ENCODE results near the gene JMJD8. TPM values are rescaled to one million over a fixed set of nuclear protein-coding genes. Genes with fewer than 3 reads are reported as not detected.

Gene JMJD8
- polyA plus RNA-seq, 1 experiment, result 91.8 TPM

- ChIA-PET POLR2A (no interaction called here), CTCF (interaction anchor here (0.7 to 3.1 kb wide), 4 partner anchors 8 to 1190 kb away, joined by 3 to 20 read pairs (median 4); partner anchors contain the start of genes RHBDL1, STUB1 and WDR24)
- H3K36me3 ChIP-seq (ENCODE audit: control insufficient read depth, insufficient read depth, low read length), result peaks cover 32% of the 10 kb centered on the region
- no peaks in the 10 kb centered on the region for H3K27me3 ChIP-seq (ENCODE audit: control insufficient read depth, insufficient read depth, low read length)
- no peak for DNase-seq (ENCODE audit: low read depth)
- TF ChIP-seq CTCF (IDR thresholded peaks at IDR 0.05; ENCODE audit: insufficient read depth, low read depth, low read length), result peak; percentile 40
- peak within 1 kb of the TSS; percentile 99 for H3K4me3 ChIP-seq (ENCODE audit: low read depth, low read length)
These were observed 16.2 kb downstream of the JMJD8 start, which contains the start of gene RHOT2 for GRCh38 chr16:667780-668518. RHOT2 (plus strand) TSS chr16:668132; CDS start chr16:668200, 68 bp downstream.

DNA sequence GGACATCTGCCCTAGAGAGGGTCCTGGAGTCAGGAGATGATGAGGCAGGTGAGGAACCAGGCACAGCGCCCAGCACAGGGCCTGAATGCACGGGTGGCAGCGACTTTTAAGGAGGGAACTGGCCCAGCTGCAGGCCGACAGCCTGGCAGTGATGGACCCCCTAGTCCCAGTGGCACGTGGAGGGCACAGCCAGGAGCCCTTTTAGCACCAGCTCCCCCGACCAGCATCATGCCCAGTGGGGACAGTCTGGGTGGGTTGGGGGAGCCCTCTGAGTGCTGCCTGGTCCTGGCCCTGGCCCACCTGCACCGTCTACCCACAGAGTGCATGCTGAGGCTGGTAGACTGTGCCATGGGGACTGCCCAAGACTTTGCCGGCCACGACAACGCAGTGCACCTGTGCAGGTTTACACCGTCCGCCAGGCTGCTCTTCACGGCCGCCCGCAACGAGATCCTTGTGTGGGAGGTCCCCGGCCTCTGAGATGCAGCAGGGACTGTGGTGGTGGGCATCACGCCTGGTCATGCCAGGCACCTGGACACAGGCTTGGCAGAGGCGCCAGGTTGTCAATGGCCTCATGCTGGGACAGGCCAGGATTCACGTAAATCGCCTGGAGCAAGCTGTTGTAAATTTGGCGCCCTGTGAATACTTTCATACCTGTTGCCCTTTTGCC is 16.9 kb downstream of the JMJD8 start:
- no peak for DNase-seq (ENCODE audit: low read depth)
- Histone ChIP-seq H3K36me3 (ENCODE audit: control insufficient read depth, insufficient read depth, low read length) (peaks cover 29% of the 10 kb centered on the region), H3K27me3 (ENCODE audit: control insufficient read depth, insufficient read depth, low read length) (no peaks in the 10 kb centered on the region), H3K4me3 (ENCODE audit: low read depth, low read length) (no peak overlapping the region)
- CTCF ChIA-PET, result interaction anchor here (1.5 to 3.1 kb wide), 3 partner anchors 9 to 23 kb away, joined by 3 to 20 read pairs (median 6); partner anchors contain the start of genes RHBDL1, STUB1 and WDR24
- POLR2A ChIA-PET, result no interaction called here
- TF ChIP-seq CTCF (IDR thresholded peaks at IDR 0.05; ENCODE audit: insufficient read depth, low read depth, low read length), result no peak

- TF ChIP-seq CTCF (IDR thresholded peaks at IDR 0.05; ENCODE audit: insufficient read depth, low read depth, low read length), result no peak
- Histone ChIP-seq H3K36me3 (ENCODE audit: control insufficient read depth, insufficient read depth, low read length) (peaks cover 23% of the 10 kb centered on the region), H3K4me3 (ENCODE audit: low read depth, low read length) (no peak overlapping the region), H3K27me3 (ENCODE audit: control insufficient read depth, insufficient read depth, low read length) (no peaks in the 10 kb centered on the region)
- ChIA-PET CTCF (interaction anchor here (0.9 to 3.1 kb wide), 3 partner anchors 9 to 23 kb away, joined by 3 to 20 read pairs (median 4); partner anchors contain the start of genes STUB1 and WDR24), POLR2A (no interaction called here)
- no peak for DNase-seq (ENCODE audit: low read depth)
These were observed 17.6 kb downstream of the JMJD8 start for GRCh38 chr16:666572-666971.

GRCh38 chr16:662597-662996 is 21.5 kb downstream of the JMJD8 start:
- ChIA-PET CTCF (interaction anchor here (0.8 to 2.4 kb wide), 4 partner anchors 14 to 85 kb away, joined by 3 to 7 read pairs (median 4); partner anchors contain the start of gene STUB1), POLR2A (no interaction called here)
- Histone ChIP-seq H3K27me3 (ENCODE audit: control insufficient read depth, insufficient read depth, low read length) (no peaks in the 10 kb centered on the region), H3K4me3 (ENCODE audit: low read depth, low read length) (no peak overlapping the region), H3K36me3 (ENCODE audit: control insufficient read depth, insufficient read depth, low read length) (peaks cover 5% of the 10 kb centered on the region)
- no peak for TF ChIP-seq CTCF (IDR thresholded peaks at IDR 0.05; ENCODE audit: insufficient read depth, low read depth, low read length)
- no peak for DNase-seq (ENCODE audit: low read depth)

DNA sequence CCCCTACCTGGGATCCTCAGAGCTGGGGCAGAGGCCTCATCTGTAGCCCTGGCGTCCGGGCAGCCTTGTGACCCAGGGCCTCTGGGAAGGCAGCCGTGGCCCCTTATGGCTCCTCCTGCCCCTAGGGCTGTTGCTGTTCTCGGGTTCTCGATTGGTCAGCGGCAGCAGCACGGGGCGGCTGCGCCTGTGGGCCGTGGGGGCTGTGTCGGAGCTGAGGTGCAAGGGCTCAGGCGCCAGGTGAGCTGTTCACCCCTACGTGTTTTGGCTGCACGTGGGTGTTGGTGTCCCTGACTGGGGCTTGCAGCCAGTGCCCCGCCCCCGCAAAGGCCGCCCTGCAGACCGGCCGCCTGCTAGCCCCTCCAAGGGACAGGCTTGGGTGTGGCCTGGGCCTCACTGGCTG is 22.0 kb downstream of the JMJD8 start:
- POLR2A ChIA-PET, result no interaction called here
- Histone ChIP-seq H3K27me3 (ENCODE audit: control insufficient read depth, insufficient read depth, low read length) (no peaks in the 10 kb centered on the region), H3K4me3 (ENCODE audit: low read depth, low read length) (no peak overlapping the region), H3K36me3 (ENCODE audit: control insufficient read depth, insufficient read depth, low read length) (peaks cover 5% of the 10 kb centered on the region)
- no peak for TF ChIP-seq CTCF (IDR thresholded peaks at IDR 0.05; ENCODE audit: insufficient read depth, low read depth, low read length)
- DNase-seq (ENCODE audit: low read depth), result no peak
- CTCF ChIA-PET, result interaction anchor here (0.8 to 2.4 kb wide), 4 partner anchors 10 to 84 kb away, joined by 3 to 8 read pairs (median 6); partner anchors contain the start of gene STUB1

Data from BJ (cell line).